ENCODE measurements around the gene VIPR2.
"Not testable (repeated sequence)": the region's sequence is repeated elsewhere in the genome, so short reads cannot be mapped to it uniquely, and the experiment has no call there.

GRCh38 chr7:159101661-159102091 lies 43.0 kb downstream of the VIPR2 start:
- TF ChIP-seq, protein P1, sequence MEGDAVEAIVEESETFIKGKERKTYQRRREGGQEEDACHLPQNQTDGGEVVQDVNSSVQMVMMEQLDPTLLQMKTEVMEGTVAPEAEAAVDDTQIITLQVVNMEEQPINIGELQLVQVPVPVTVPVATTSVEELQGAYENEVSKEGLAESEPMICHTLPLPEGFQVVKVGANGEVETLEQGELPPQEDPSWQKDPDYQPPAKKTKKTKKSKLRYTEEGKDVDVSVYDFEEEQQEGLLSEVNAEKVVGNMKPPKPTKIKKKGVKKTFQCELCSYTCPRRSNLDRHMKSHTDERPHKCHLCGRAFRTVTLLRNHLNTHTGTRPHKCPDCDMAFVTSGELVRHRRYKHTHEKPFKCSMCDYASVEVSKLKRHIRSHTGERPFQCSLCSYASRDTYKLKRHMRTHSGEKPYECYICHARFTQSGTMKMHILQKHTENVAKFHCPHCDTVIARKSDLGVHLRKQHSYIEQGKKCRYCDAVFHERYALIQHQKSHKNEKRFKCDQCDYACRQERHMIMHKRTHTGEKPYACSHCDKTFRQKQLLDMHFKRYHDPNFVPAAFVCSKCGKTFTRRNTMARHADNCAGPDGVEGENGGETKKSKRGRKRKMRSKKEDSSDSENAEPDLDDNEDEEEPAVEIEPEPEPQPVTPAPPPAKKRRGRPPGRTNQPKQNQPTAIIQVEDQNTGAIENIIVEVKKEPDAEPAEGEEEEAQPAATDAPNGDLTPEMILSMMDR (IDR thresholded peaks at IDR 0.05): not testable (repeated sequence)
- not testable (repeated sequence) for TF ChIP-seq POLR2A, POLR2AphosphoS5 (IDR thresholded peaks at IDR 0.05)
